KMS-11 (cell line): ENCODE data around the gene MUSTN1.

Experiments
- H2AFZ ChIP-seq: fragments of 200-600 bp; sonication (generic); 2 replicates; pipeline ENCODE4 v1.6.1; 2016; ENCODE audit warnings: antibody characterized with exemption, mixed run types, low read depth
- H3K27ac ChIP-seq: fragments of 200-600 bp; sonication (generic); 2 replicates; pipeline ENCODE4 v1.6.1; 2016; ENCODE audit warnings: mild to moderate bottlenecking, mixed run types
- H3K27me3 ChIP-seq: fragments of 200-600 bp; sonication (generic); 2 replicates; pipeline ENCODE4 v1.6.1; 2017; ENCODE audit warnings: mild to moderate bottlenecking, low read depth, mixed run types, moderate library complexity; ENCODE audit not compliant: insufficient read depth
- H3K36me3 ChIP-seq: fragments of 200-600 bp; sonication (generic); 2 replicates; pipeline ENCODE4 v1.6.1; 2017; ENCODE audit warnings: mild to moderate bottlenecking, mixed run types; ENCODE audit not compliant: insufficient read depth
- H3K4me1 ChIP-seq: fragments of 200-600 bp; sonication (generic); 2 replicates; pipeline ENCODE4 v1.6.1; 2016; ENCODE audit warnings: mild to moderate bottlenecking, low read depth, mixed run types; ENCODE audit not compliant: poor library complexity, severe bottlenecking
- H3K4me2 ChIP-seq: fragments of 200-600 bp; sonication (generic); 2 replicates; pipeline ENCODE4 v1.7.0; 2016; ENCODE audit warnings: mild to moderate bottlenecking, mixed run types
- H3K4me3 ChIP-seq: fragments of 200-600 bp; sonication (generic); IDR thresholded peaks from 2 replicates; pipeline ENCODE4 v1.6.1; 2017; ENCODE audit warnings: low read depth, low read length, mixed read lengths; ENCODE audit not compliant: insufficient read depth
- H3K79me2 ChIP-seq: fragments of 200-600 bp; sonication (generic); 2 replicates; pipeline ENCODE4 v1.6.1; 2016; ENCODE audit warnings: low read depth, mixed run types; ENCODE audit not compliant: insufficient read depth
- H3K9ac ChIP-seq: fragments of 200-600 bp; sonication (generic); 2 replicates; pipeline ENCODE4 v1.6.1; 2016; ENCODE audit warnings: mild to moderate bottlenecking, mixed run types
- H4K20me1 ChIP-seq: fragments of 200-600 bp; sonication (generic); 2 replicates; pipeline ENCODE4 v1.6.1; 2016; ENCODE audit warnings: mild to moderate bottlenecking, mixed run types; ENCODE audit not compliant: insufficient read depth
- CTCF ChIP-seq: fragments of 200-600 bp; sonication (generic); conservative IDR thresholded peaks from 2 replicates; pipeline ENCODE4 v1.6.1; 2017; ENCODE audit warnings: low read depth, mild to moderate bottlenecking, antibody characterized with exemption, low read length, moderate library complexity, mixed read lengths

Gene MUSTN1

DNA sequence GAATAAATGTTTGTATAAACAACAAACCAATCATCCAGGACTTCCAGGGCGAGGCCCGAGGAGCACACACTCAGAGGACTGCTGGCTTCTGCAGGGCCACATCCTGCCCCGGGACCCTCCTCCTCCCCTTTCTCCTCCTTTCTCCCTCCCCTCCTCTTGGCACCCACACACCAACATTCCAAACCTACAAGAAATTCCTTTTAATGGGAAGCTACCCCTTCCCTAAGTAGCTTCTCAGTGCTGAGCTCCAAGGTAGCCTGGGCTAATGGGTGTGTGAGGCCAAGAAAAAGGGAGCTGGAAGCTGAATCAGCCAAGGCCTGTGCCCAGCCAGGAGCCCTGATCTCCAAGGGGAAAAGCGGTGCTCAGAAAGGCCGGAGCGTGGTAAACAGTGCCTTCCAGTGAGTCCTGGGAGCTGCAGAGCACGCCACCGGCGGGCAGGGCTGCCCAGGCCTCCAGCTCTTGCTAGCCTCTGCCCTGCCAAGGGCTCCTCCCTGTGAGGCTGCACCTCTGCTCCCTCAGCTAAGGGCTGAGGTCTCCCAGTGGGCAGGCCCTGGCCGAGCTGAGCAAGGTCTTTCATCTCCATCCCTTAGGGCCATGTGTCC, 36.3 kb downstream of the MUSTN1 start:
- Histone ChIP-seq H2AFZ (no peak overlapping the region), H4K20me1 (no peaks in the 10 kb centered on the region), H3K4me2 (no peak overlapping the region), H3K4me3 (no peak overlapping the region), H3K79me2 (no peaks in the 10 kb centered on the region), H3K27ac (no peak overlapping the region), H3K36me3 (no peaks in the 10 kb centered on the region), H3K27me3 (no peaks in the 10 kb centered on the region), H3K4me1 (no peaks in the 10 kb centered on the region), H3K9ac (no peak overlapping the region)
- TF ChIP-seq CTCF, result no peak

- Histone ChIP-seq H2AFZ (no peak overlapping the region), H3K79me2 (no peaks in the 10 kb centered on the region), H3K9ac (no peak overlapping the region), H3K4me2 (no peak overlapping the region), H3K27ac (no peak overlapping the region), H3K27me3 (no peaks in the 10 kb centered on the region), H3K36me3 (no peaks in the 10 kb centered on the region), H3K4me3 (no peak overlapping the region), H3K4me1 (no peaks in the 10 kb centered on the region), H4K20me1 (no peaks in the 10 kb centered on the region)
- TF ChIP-seq CTCF, result no peak
These were observed 38.4 kb downstream of the MUSTN1 start for GRCh38 chr3:52796411-52796810.

DNA sequence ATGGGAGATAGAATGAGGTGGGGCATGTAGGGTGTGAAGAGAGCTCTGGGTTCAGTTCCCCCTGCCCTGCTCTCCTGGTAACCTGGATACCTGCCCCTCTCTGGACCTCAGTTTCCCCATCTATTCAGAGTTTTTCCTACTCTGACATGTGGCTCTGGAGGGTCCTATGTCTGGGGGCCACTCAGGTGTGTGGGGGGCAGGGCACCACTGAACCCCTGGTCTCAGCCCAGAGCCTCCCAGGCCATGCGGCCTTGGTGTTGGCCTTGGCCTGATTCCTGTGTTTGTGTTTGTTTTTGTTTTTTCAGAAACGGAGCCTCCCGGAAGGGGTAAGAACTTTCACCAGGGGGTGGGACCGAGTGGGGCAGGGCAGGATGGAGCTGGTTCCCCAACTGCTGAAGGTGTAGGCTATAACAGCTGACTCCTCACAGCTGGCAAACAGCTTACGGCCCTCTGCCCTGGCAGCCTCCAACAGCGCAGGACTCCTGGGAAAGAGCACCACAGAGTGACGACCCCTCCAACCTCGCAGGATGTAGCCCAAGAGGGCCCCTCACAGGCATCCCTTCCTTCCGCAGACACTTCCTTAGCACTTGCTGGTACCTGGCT, 39.4 kb downstream of the MUSTN1 start:
- Histone ChIP-seq H3K9ac (no peak overlapping the region), H3K79me2 (no peaks in the 10 kb centered on the region), H3K4me2 (no peak overlapping the region), H3K36me3 (no peaks in the 10 kb centered on the region), H3K4me1 (no peaks in the 10 kb centered on the region), H3K27ac (no peak overlapping the region), H3K4me3 (no peak overlapping the region), H3K27me3 (no peaks in the 10 kb centered on the region), H4K20me1 (no peaks in the 10 kb centered on the region), H2AFZ (no peak overlapping the region)
- no peak for TF ChIP-seq CTCF

DNA sequence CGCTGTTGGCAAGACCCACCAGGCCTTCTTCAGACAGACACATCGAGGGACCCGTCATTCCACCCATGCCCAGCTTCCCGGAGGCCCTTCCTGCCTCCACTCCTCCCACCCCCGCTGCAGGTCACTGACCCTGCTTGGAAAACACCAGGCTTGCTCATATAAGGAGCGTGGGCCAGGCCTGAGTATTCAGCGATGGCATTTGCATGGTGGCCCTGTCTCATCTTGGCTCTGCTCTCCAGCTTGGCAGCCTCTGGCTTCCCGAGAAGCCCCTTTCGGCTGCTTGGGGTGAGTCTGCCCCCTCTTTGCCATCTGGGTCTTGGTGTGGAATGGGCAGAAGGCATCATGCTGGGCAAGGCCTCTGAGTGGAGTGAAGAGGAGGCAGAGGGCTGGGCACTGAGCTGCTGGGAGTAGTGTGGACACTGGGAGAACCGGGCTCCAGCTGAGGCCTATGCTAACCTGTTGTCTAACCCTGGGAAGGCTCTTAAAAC, 40.2 kb downstream of the MUSTN1 start, which contains the start of gene ITIH3:
Gene ITIH3, plus strand, starts transcription at position 185 of the 488 bp plus-strand sequence. Its CDS starts 8 bp downstream, at position 193.
- no peaks in the 10 kb centered on the region for H3K4me1 ChIP-seq
- no peak within 1 kb of the TSS for H3K27ac ChIP-seq

More for the DNA sequence above, 40.2 kb downstream of the MUSTN1 start, which contains the start of gene ITIH3:
- H4K20me1 ChIP-seq, result no peaks in the 10 kb centered on the region
- H3K4me3 ChIP-seq, result no peak within 1 kb of the TSS
- no peaks in the 10 kb centered on the region for H3K27me3 ChIP-seq
- H3K9ac ChIP-seq, result no peak within 1 kb of the TSS
- no peak for TF ChIP-seq CTCF
- no peaks in the 10 kb centered on the region for H3K36me3 ChIP-seq
- H3K79me2 ChIP-seq, result no peaks in the 10 kb centered on the region
- no peak within 1 kb of the TSS for H2AFZ ChIP-seq
- H3K4me2 ChIP-seq, result no peak within 1 kb of the TSS
